Mucosa of descending colon (tissue), 3 donors: Measurements from ENCODE around the gene PSMB7. TPM values are rescaled to one million over a fixed set of nuclear protein-coding genes. Genes with fewer than 3 reads are reported as not detected.

Experiments used
- ATAC-seq: fragments of 200-7000 bp; cut with Tn5 transposase; one replicate; pipeline ENCODE4 v1.9.1; 2020; ENCODE audit warnings: mild to moderate bottlenecking, moderate library complexity
- DNase-seq, 3 donors: peaks; one replicate each; pipeline ENCODE4 v3.0.0-alpha.2; 2020
- H3K36me3 ChIP-seq: fragments of 200-600 bp; one replicate; pipeline ENCODE4 v1.8.0; 2021; ENCODE audit warnings: low read depth, mild to moderate bottlenecking
- H3K4me1 ChIP-seq: fragments of 200-600 bp; one replicate; pipeline ENCODE4 v1.8.0; 2021; ENCODE audit warnings: low read depth, mild to moderate bottlenecking
- H3K4me3 ChIP-seq: fragments of 200-600 bp; one replicate; pipeline ENCODE4 v1.8.0; 2021; ENCODE audit warnings: mild to moderate bottlenecking
- H3K9me3 ChIP-seq: fragments of 200-600 bp; one replicate; pipeline ENCODE4 v1.8.0; 2021; ENCODE audit warnings: mild to moderate bottlenecking
- intact Hi-C, 2 donors: fragments of 100-400 bp; cut with DNase I in 1 of 2; cut with micrococcal nuclease in 1 of 2; formaldehyde crosslinking; loops; one replicate each; pipeline versions ENCODE4 v1.11.0 to v1.11.1; 2022; cut with DNase I, micrococcal nuclease
- total RNA-seq, 3 donors: library from RNA; stranded (reverse); fragmentation: NEBNext Ultra II Directional in 2 of 3; extraction: Animal tissue kit (Norgen Biotek cat#: 25700) in 2 of 3; gene quantifications; one replicate each; pipeline versions ENCODE4 v1.2.1 to v1.2.4, GENCODE V29; 2021 to 2023
- TF ChIP-seq, protein P1 (sequence below): fragments of 200-600 bp; IDR thresholded peaks from one replicate; pipeline ENCODE4 v1.8.0; 2022; ENCODE audit warnings: antibody characterized with exemption, mild to moderate bottlenecking
- donor health status: DM: no; HTN: no; CAD: no; lungs with moderate emphysema.
- donor health status: DM: no; HTN: no; CAD: no.
- donor health status: DM: no; HTN: yes; CAD: no.

The PSMB7 gene
- total RNA-seq, 3 donors from 2014 or later = 83.6 to 120 (median 92.3) TPM

DNA sequence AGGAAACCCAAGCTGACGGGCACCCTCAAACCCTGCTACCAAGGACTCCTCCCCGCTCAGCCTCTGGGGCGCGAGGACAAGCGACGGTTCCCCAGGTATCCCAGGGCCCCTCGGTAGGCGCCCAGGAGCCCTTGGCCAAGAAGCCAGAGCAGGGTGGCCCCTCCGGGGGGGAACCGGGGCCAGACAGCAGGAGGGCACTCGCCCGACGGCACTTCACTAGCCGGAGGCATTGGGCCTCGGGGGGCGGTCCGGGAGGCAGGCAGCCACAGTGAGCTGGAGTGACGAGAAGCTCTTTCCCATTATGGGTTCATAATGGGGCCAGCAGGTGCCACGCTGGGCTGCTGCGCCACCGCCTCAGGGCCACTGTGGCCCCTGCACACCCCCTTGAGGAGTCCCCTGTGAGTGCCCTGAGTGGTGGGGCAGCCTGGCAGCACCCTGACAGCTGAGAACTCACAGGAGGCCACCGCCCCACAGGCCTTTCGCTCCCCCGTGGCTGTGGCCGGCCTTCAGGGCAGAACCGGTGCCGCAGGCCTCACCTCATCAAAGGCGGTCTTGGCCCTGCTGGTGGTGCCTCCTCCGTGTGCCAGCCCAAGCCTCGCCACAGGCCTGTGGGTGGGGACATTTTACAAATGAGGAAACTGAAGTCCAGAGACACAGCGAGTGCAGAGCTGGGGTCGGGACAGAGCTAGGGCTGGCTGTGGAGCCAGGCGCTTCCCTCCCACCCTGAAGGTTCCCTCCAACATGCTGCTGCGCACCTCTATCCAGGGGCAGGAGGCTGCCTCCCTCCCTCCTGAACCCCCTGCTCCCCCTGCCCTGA, 68.7 kb downstream of the PSMB7 start:
- H3K36me3 ChIP-seq = no peaks in the 10 kb centered on the region
- intact Hi-C loops = no loop called here
- TF ChIP-seq, protein P1, sequence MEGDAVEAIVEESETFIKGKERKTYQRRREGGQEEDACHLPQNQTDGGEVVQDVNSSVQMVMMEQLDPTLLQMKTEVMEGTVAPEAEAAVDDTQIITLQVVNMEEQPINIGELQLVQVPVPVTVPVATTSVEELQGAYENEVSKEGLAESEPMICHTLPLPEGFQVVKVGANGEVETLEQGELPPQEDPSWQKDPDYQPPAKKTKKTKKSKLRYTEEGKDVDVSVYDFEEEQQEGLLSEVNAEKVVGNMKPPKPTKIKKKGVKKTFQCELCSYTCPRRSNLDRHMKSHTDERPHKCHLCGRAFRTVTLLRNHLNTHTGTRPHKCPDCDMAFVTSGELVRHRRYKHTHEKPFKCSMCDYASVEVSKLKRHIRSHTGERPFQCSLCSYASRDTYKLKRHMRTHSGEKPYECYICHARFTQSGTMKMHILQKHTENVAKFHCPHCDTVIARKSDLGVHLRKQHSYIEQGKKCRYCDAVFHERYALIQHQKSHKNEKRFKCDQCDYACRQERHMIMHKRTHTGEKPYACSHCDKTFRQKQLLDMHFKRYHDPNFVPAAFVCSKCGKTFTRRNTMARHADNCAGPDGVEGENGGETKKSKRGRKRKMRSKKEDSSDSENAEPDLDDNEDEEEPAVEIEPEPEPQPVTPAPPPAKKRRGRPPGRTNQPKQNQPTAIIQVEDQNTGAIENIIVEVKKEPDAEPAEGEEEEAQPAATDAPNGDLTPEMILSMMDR = no peak

DNA sequence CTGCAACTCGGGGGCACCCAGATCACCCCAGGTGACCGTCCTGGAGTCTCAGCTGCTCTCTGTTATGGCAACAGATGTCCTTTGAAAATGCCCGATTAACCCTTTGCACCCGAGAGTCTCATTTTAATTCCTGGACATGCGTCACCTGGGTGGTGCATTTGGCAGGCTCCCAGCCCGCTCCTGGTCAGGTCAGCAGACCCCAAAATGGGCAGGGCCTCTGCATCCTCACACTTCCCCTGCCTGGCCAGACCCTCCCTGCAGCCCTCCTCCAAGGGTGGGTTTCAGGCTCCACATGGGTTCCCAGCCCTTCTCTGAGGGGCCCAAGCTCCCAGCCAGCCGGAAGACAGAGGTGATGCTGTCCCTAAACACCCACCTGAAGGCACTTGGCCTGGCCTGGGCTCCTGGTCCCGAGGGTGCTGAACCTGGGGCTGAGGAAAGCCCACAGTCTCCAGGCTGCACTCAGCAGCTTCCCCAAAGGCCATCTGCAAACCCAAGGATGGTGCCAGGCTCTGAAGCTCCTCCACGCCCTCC, 69.4 kb downstream of the PSMB7 start:
- Histone ChIP-seq H3K9me3 (no peaks in the 10 kb centered on the region), H3K4me3 (no peak overlapping the region), H3K4me1 (no peaks in the 10 kb centered on the region), H3K36me3 (no peaks in the 10 kb centered on the region)
- TF ChIP-seq, protein P1 = no peak
- peak in 1 of 3 donors; percentile 39 for DNase-seq
- intact Hi-C loops = no loop called here
- ATAC-seq = no peak

More for the DNA sequence above, 68.7 kb downstream of the PSMB7 start:
- DNase-seq (peak in 2 of 3 donors; percentile 20 to 36), ATAC-seq (no peak)
- no peaks in the 10 kb centered on the region for H3K4me1 ChIP-seq
- H3K4me3 ChIP-seq = no peak overlapping the region
- H3K9me3 ChIP-seq = no peaks in the 10 kb centered on the region

DNA sequence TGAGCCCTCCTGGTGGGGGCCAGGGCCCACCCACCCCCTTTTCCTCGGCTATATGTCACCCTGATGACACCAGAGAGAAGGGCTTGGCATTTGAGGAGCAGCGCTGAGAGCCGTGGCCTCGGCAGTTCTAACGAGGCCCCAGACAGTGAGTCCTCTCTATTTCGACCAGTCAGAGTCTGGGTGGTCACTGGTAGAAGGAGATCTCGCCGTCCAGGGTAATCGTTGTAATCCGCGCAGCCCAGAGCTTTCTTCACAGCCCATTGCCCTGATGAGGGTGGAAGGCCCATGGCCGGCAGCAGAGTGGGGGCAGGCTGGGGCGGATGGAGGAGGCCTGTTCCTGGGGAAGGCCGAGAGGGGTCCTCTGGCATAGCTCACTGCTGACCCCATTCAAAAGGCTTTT, 70.2 kb downstream of the PSMB7 start:
- no peak overlapping the region for H3K4me3 ChIP-seq
- no peak for ATAC-seq
- H3K36me3 ChIP-seq = no peaks in the 10 kb centered on the region
- peak in 2 of 3 donors; percentile 12 to 33 for DNase-seq
- TF ChIP-seq, protein P1 = no peak
- intact Hi-C loops = no loop called here
- H3K4me1 ChIP-seq = no peaks in the 10 kb centered on the region
- H3K9me3 ChIP-seq = no peaks in the 10 kb centered on the region

DNA sequence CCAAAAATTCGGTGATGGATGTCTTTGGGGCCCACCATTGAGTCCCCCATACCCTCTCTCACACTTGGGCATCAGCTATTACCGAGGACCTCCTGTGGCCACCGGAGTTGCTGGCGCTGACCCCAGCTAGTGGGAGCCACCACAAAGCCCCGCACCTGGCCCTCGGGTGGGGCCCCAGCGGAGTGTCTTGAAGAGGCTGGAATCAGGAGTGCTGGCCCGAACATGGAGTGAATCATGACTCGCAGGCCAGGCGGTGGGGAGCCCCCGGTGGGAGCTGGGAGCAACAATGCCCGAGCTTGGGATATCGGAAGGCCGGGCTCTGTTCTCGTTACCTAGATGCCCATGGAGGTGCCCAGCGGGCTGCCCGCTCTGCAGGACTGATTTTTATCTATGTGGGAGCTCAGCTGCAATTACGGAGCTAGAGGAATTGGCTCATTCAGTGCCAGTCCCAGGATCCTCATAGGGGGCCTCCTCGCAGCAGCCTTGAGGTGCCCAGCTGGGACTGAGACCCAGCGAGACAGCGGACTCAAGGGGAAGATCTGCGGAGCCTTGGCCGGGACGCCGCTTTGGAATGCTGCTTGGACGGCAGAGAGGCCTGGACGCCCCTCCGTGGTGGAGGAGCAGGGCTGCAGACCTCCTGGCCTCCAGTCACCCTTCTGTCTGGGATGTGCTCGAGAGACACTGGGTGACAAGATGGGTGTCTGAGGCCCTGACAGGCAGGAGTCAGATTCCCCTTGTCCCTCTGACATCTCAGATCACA, 70.8 kb downstream of the PSMB7 start:
- no peak overlapping the region for H3K4me3 ChIP-seq
- TF ChIP-seq, protein P1 = no peak
- H3K36me3 ChIP-seq = no peaks in the 10 kb centered on the region
- ATAC-seq (no peak), DNase-seq (peak in 2 of 3 donors; percentile 20 to 45)
- intact Hi-C loops = no loop called here
- no peaks in the 10 kb centered on the region for H3K4me1 ChIP-seq
- no peaks in the 10 kb centered on the region for H3K9me3 ChIP-seq

DNA sequence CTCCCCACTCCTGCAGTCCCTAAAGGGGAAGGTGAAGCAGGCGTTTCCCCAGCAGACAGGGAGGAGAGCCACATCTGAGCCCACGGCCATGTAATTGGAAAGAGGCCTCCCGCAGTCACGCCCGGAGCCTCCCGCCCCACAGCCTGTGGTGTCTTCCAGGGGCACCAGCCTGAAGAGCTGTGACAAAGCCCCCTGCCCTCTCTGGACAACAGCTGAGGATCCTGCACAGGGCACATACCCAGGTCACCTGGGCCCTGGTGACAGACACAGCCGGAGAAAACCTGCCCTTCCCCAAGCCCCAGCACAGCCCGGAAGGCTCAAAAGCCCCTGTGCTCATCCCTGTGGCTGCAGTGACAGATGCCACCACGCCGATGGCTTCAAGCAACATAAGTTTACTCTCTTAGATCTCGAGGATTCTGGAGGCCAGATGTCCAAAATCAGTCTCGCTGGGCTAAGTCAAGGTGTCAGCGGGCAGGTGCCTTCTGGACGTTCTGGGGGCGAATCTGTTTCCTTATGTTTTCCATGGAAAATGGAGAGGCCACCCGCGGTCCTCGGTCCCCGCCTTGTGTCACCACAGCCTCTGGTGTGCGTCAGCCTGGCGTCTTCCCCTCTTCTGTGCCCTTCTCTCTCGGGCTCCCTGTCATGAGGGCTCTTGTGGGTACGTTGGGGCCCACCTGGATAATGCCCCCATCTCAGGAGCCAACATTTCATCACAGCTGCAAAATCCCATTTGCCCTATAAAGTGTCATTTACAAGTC, 71.5 kb downstream of the PSMB7 start:
- ATAC-seq = peak; percentile 3

More for the DNA sequence above, 71.5 kb downstream of the PSMB7 start:
- DNase-seq = peak in 2 of 3 donors; percentile 21 to 39
- TF ChIP-seq, protein P1 = no peak
- H3K4me3 ChIP-seq = no peak overlapping the region
- no peaks in the 10 kb centered on the region for H3K9me3 ChIP-seq
- H3K36me3 ChIP-seq = no peaks in the 10 kb centered on the region
- H3K4me1 ChIP-seq = no peaks in the 10 kb centered on the region
- intact Hi-C loops = no loop called here
